HG02678 (cell line): ENCODE measurements around the gene CNGA1.
A peak's percentile ranks its signal among the peaks of the same experiment; 100 is the strongest.

Source experiments
- ATAC-seq: cut with Tn5 transposase; IDR thresholded peaks from one replicate; pipeline ENCODE4 v1.9.1; 2021; ENCODE audit warnings: mild to moderate bottlenecking, moderate library complexity; ENCODE audit not compliant: unreplicated experiment

The CNGA1 gene

DNA sequence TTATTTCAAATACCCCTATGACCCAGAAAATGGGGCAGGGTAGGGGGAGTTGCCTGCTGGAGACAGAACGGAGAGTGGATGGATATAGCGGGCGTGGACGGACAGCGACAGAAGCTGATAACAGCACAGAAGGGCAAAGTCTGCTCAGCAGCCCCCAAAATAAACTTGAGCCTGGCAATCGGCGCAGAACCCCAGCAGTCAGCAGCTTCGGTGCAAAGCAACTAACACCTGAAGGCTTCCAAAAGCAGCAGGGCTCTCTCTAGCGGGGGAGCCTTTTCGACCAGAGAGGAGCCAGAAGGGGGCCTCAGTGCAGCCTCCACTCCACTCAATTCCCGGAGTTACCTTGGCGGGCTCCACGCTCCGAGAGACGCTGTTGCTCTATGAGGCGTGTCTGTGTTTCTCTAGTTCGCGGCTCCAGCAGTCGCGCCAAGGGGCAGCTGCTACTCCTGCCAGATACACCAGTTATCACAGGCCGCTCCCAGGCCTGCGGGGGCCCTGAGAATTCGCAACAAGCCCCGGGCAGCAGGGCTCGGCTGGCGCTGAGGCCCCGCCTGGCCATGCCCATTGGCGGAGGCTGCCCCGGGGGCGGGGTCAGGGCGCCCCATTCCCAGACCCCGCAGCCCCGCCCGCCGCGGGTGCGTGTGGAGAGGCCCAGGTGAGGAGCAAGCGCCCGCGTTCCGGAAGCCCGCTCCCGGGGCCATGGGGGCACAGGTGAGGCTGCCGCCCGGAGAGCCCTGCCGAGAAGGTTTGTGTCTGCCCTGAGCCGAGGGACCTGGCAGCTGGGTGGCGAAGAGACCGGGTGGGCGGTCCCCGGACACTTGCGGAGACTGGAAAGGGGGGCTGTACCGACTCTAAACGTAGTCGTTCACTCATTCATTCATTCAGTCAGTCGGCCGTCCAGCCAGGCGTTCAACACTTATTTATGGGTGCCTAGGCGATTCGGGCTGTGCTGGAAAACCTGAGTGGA, at the start of gene CNGA1, which contains the start of gene NIPAL1:
Gene CNGA1, minus strand, starts transcription at position 541 of the 967 bp plus-strand sequence. CDS start 63,992 bp downstream, outside the sequence.
Gene NIPAL1, plus strand, starts transcription at position 632 of the 967 bp plus-strand sequence. Its CDS starts 68 bp downstream, at position 700.
- peak; percentile 90 for ATAC-seq

GRCh38 chr4:48065587-48066052, 49.1 kb upstream of the CNGA1 start:
- ATAC-seq: peak; percentile 73

DNA sequence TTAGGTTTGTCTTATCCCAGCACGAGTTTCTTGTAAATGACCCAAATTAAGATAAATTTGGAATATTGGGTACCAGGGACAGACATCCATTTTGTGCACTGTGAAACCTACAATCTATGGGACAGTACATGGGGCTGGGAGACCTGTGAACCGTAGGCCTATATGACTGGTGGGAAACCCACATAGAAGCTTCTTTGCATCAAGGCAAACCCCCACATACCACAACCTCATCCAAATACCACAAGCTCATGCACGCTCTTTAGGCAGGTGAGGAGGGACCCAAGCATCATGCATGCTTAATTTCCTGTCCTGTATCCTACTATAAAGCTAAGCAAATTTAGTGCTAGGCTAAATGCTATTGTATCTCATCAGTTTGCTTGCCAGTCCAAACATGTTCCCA, 47.9 kb upstream of the CNGA1 start:
- ATAC-seq: peak; percentile 45

GRCh38 chr4:48058617-48059530, 42.4 kb upstream of the CNGA1 start:
- ATAC-seq: no peak

GRCh38 chr4:48051078-48051477, 34.6 kb upstream of the CNGA1 start:
- ATAC-seq: no peak

DNA sequence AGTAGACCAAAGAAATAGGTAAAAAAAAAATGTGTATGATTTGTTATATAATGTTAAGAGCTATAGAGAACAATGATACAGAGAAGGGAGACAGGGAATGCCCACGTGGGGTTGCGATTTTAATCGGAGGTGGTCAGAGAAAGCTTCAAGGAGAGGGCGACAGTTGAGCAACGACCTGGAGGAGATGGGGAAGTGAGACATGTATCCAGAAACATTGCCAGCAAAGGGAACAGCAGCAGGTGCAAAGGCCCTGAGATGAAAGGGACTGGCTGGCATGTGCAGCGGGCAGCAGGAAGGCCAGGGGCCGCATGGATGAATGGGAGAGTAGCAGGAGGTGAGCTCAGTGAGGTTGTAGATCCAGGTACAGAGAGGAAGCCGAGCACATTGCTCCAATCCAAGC, 33.0 kb upstream of the CNGA1 start:
- no peak for ATAC-seq

DNA sequence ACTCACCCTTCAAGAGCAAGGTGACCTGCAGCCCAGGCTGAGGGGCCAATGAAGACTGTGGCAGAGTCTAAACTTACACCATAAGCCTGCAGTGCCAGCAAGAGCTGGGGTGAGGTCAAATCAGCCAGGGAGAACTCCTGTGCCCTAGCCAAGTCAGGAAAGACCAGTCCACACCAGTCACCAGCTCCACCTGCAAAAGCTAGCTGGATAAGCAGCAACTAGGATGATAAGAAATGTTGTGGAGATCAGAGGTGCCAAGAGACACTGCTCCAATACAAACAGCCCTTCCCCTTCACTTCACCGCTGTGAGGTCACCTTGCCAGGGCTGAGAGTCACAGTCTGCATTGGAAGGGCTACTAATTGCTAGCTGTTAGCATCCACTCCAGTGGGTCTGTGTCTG, 31.4 kb upstream of the CNGA1 start:
- ATAC-seq: no peak

DNA sequence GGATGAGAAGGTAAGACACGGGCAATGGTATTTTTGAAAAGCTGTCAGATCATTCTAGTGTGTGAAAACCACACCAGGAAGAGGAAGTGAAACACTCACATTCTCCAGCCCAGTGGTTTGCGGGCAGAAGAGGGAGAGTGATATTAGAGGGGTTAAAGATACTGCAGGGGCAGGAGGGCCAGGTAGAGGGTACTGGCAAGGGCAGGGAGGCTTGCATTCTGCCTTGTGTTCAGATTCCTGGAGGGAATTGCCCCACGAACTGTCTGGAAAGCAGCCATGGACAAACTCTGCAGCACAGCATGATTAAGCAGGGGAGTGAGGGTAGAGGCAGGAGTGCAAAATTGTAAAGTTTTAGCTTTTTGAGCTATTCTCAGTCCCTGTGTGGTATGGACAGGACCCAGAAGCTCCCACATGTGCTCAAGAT, 31.0 kb upstream of the CNGA1 start:
- peak; percentile 98 for ATAC-seq

GRCh38 chr4:48046059-48046458, 29.6 kb upstream of the CNGA1 start:
- no peak for ATAC-seq

GRCh38 chr4:48044298-48044697, 27.8 kb upstream of the CNGA1 start:
- ATAC-seq: no peak

GRCh38 chr4:48043504-48043903, 27.0 kb upstream of the CNGA1 start:
- ATAC-seq: no peak

DNA sequence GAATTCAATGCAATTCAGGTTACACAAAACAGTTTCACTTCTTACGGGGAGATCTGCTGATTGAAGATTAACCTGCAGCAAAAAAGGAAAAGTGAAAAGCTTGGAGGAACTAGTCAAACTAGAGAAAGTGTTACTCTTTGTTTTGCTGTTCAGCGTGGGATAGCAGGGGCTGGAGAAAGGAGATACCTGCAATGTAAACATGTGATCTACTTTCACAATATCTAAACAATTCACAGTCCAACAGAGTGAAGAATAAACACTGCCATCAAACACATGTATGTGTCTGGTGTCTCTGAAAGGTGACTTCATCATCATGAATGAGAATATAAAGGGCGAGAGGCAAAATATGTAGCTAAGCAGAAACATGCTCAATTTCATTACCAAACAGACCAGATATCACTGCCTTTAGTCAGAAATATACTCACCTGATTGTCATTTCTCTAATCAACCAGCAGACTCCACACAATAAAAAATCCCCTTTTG, 26.5 kb upstream of the CNGA1 start:
- ATAC-seq: no peak

- no peak for ATAC-seq
Observed at GRCh38 chr4:48041535-48042137, 25.2 kb upstream of the CNGA1 start.

GRCh38 chr4:48039561-48039960, 23.1 kb upstream of the CNGA1 start:
- no peak for ATAC-seq

GRCh38 chr4:48038666-48039065, 22.2 kb upstream of the CNGA1 start:
- no peak for ATAC-seq

- ATAC-seq: no peak
Observed at GRCh38 chr4:48037117-48037462, 20.6 kb upstream of the CNGA1 start.

DNA sequence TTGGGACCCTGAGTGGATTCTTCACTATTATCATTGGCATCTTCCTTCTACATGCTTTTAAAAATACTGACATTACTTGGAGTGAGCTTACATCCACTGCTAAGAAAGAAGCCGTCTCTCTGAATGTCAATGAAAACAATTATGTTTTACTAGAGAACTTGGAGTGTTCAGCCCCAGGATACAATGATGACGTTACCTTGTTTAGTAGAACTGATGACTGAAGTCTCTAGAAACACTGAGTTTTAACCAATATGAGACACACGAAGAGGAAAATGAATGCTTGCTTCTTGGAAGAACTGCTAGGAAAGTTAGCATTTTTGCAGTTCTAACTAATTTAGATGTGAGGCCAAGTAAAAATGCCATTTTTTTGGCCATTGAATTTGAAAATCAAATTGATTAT, 19.5 kb upstream of the CNGA1 start:
- ATAC-seq: no peak

- peak; percentile 41 for ATAC-seq
Observed at GRCh38 chr4:48033825-48034413, 17.4 kb upstream of the CNGA1 start.

DNA sequence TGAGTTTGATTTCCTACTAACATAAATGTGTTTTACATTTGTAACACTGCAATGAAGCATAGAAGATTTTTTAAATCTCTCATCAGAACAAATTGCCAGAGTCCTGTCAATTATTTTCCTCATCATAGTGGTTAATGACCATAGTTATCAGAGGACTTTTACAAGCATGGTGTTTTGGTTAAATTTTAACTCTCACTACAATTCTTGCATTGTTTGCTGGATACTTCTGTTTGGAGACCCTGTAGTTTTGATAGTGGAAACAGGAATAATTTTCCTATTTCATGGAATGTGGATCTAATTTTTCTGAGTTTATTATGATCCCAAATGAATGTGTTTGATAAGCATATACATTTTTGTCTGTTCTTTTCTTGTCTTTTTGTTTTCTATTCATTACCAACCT, 16.9 kb upstream of the CNGA1 start:
- no peak for ATAC-seq

DNA sequence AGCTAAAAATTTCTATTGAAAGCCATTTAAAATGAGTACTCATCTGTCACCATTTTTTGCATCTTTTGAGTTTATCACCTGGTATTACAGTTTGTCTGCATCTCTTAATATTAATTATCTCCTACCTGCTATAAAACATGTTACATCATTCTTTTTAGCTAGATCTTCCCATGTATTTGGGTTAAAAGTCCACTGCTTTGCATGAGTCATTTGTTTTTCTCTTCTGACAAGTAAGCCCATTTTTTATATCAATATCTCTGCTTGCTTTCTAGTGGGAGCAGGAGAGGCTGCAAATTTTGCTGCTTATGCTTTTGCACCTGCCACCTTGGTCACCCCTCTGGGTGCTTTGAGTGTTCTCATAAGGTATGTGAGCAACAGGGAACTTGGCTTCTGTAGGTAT, 16.2 kb upstream of the CNGA1 start:
- ATAC-seq: no peak
